H9 (cell line): ENCODE measurements around the gene GNAS-AS1. TPM values are rescaled to one million over a fixed set of nuclear protein-coding genes. Genes with fewer than 3 reads are reported as not detected.
A peak's percentile ranks its signal among the peaks of the same experiment; 100 is the strongest.

ENCODE experiments used
- DNase-seq: peaks from one replicate; pipeline ENCODE4 v3.0.0-alpha.2; 2017
- H2AFZ ChIP-seq: one replicate; pipeline ENCODE4 v1.6.1; 2013; ENCODE audit warnings: mild to moderate bottlenecking, low read length, control low read depth, moderate library complexity
- H2AK5ac ChIP-seq: 2 replicates; pipeline ENCODE4 v1.6.1; 2013; ENCODE audit warnings: low read length, control low read depth, mixed read lengths; ENCODE audit not compliant: insufficient read length
- H2BK120ac ChIP-seq: one replicate; pipeline ENCODE4 v1.6.1; 2013; ENCODE audit warnings: low read depth, mild to moderate bottlenecking, low read length, control low read depth, inconsistent platforms; ENCODE audit not compliant: poor library complexity, severe bottlenecking
- H2BK12ac ChIP-seq: 2 replicates; pipeline ENCODE4 v1.6.1; 2013; ENCODE audit warnings: low read length, control low read depth, mixed read lengths, low read depth; ENCODE audit not compliant: insufficient read length
- H2BK15ac ChIP-seq: 2 replicates; pipeline ENCODE4 v1.6.1; 2013; ENCODE audit warnings: low read depth, low read length, control low read depth
- H2BK20ac ChIP-seq: one replicate; pipeline ENCODE4 v1.6.1; 2013; ENCODE audit warnings: low read depth, mild to moderate bottlenecking, low read length, control low read depth, inconsistent platforms; ENCODE audit not compliant: poor library complexity, severe bottlenecking
- H2BK5ac ChIP-seq: 2 replicates; pipeline ENCODE4 v1.6.1; 2013; ENCODE audit warnings: low read length, control low read depth, mixed read lengths; ENCODE audit not compliant: insufficient read length
- H3K14ac ChIP-seq: 2 replicates; pipeline ENCODE4 v1.6.1; 2013; ENCODE audit warnings: low read length, control low read depth; ENCODE audit not compliant: insufficient read depth
- H3K18ac ChIP-seq: 2 replicates; pipeline ENCODE4 v1.6.1; 2013; ENCODE audit warnings: low read depth, mild to moderate bottlenecking, mixed read lengths, low read length, control low read depth; ENCODE audit not compliant: insufficient read length
- H3K23ac ChIP-seq: 2 replicates; pipeline ENCODE4 v1.6.1; 2013; ENCODE audit warnings: low read length, control low read depth, mixed read lengths, low read depth; ENCODE audit not compliant: insufficient read length
- H3K23me2 ChIP-seq: 2 replicates; pipeline ENCODE4 v1.6.1; 2013; ENCODE audit warnings: low read depth, mild to moderate bottlenecking, mixed read lengths, low read length, control low read depth; ENCODE audit not compliant: insufficient read length, poor library complexity, severe bottlenecking
- H3K27ac ChIP-seq: 2 replicates; pipeline ENCODE4 v1.5.1; 2013; ENCODE audit warnings: low read length, control low read depth, mixed read lengths, low read depth; ENCODE audit not compliant: insufficient read length
- H3K27me3 ChIP-seq: 2 replicates; pipeline ENCODE4 v1.6.1; 2013; ENCODE audit warnings: low read length, control low read depth, inconsistent platforms; ENCODE audit not compliant: insufficient read depth
- H3K4ac ChIP-seq: 2 replicates; pipeline ENCODE4 v1.6.1; 2013; ENCODE audit warnings: low read depth, mild to moderate bottlenecking, control low read depth, inconsistent platforms, low read length, moderate library complexity
- H3K4me1 ChIP-seq: 2 replicates; pipeline ENCODE4 v1.6.1; 2013; ENCODE audit warnings: low read length, control low read depth, inconsistent platforms; ENCODE audit not compliant: insufficient read depth
- H3K4me2 ChIP-seq: 2 replicates; pipeline ENCODE4 v1.6.1; 2013; ENCODE audit warnings: low read length, control low read depth, mixed read lengths; ENCODE audit not compliant: insufficient read length, insufficient read depth
- H3K56ac ChIP-seq: 2 replicates; pipeline ENCODE4 v1.6.1; 2013; ENCODE audit warnings: low read depth, mild to moderate bottlenecking, mixed read lengths, low read length, control low read depth; ENCODE audit not compliant: insufficient read length
- H3K79me1 ChIP-seq: 2 replicates; pipeline ENCODE4 v1.6.1; 2013; ENCODE audit warnings: low read depth, mild to moderate bottlenecking, moderate library complexity, low read length, control low read depth, inconsistent platforms; ENCODE audit not compliant: insufficient read depth, poor library complexity, severe bottlenecking
- H3K79me2 ChIP-seq: 2 replicates; pipeline ENCODE4 v1.6.1; 2013; ENCODE audit warnings: low read length, control low read depth, inconsistent platforms; ENCODE audit not compliant: insufficient read depth
- H3K9ac ChIP-seq: 2 replicates; pipeline ENCODE4 v1.6.1; 2013; ENCODE audit warnings: low read length, control low read depth, mixed read lengths; ENCODE audit not compliant: insufficient read length; ENCODE audit errors: extremely low read depth
- H3K9me3 ChIP-seq: one replicate; pipeline ENCODE4 v1.6.1; 2013; ENCODE audit warnings: low read depth, low read length, inconsistent platforms; ENCODE audit not compliant: control insufficient read depth
- H3T11ph ChIP-seq: one replicate; pipeline ENCODE4 v1.6.1; 2013; ENCODE audit warnings: mild to moderate bottlenecking, low read length, control low read depth, inconsistent platforms
- H4K20me1 ChIP-seq: one replicate; pipeline ENCODE4 v1.6.1; 2013; ENCODE audit not compliant: control insufficient read depth, insufficient read length, insufficient read depth
- H4K5ac ChIP-seq: 2 replicates; pipeline ENCODE4 v1.6.1; 2013; ENCODE audit warnings: low read depth, mild to moderate bottlenecking, mixed read lengths, low read length, control low read depth; ENCODE audit not compliant: insufficient read length
- H4K8ac ChIP-seq: replicated peaks from 2 replicates; pipeline ENCODE4 v1.6.1; 2013; ENCODE audit warnings: low read length, control low read depth, mixed read lengths, low read depth; ENCODE audit not compliant: insufficient read length
- H4K91ac ChIP-seq: 2 replicates; pipeline ENCODE4 v1.6.1; 2013; ENCODE audit warnings: low read depth, mild to moderate bottlenecking, moderate library complexity, mixed read lengths, low read length, control low read depth; ENCODE audit not compliant: insufficient read length
- H3K27ac Mint-ChIP-seq, 3 experiments: 2 replicates in 2 of 3; 3 replicates in 1 of 3; pipeline ENCODE4 v1.8.0; 2020 to 2021; ENCODE audit warnings: mixed read lengths in 3 of 3, mild to moderate bottlenecking in 1 of 3, moderate library complexity in 1 of 3
- H3K27me3 Mint-ChIP-seq: 2 replicates; pipeline ENCODE4 v1.8.0; 2021; ENCODE audit warnings: low read depth, mild to moderate bottlenecking, moderate library complexity, mixed read lengths
- H3K36me3 Mint-ChIP-seq, 3 experiments: 2 replicates in 2 of 3; 3 replicates in 1 of 3; pipeline ENCODE4 v1.8.0; 2020 to 2021; ENCODE audit warnings: low read depth in 3 of 3, mixed read lengths in 3 of 3; ENCODE audit not compliant: insufficient read depth in 1 of 3
- H3K4me1 Mint-ChIP-seq, 2 experiments: 2 replicates each; pipeline ENCODE4 v1.8.0; 2020; ENCODE audit warnings: mixed read lengths in 2 of 2
- H3K4me3 Mint-ChIP-seq, 2 experiments: 2 replicates in 1 of 2; 3 replicates in 1 of 2; pipeline ENCODE4 v1.8.0; 2020 to 2021; ENCODE audit warnings: mild to moderate bottlenecking in 2 of 2, mixed read lengths in 2 of 2, moderate library complexity in 1 of 2
- H3K9me3 Mint-ChIP-seq, 2 experiments: 2 replicates in 1 of 2; 3 replicates in 1 of 2; pipeline ENCODE4 v1.8.0; 2020; ENCODE audit warnings: mild to moderate bottlenecking in 2 of 2, mixed read lengths in 2 of 2, moderate library complexity in 1 of 2
- WGBS: extraction: QIAGEN DNeasy Blood & Tissue Kit; methylation state at CpG from one replicate; pipeline ENCODE4 v1.1.7; 2013; ENCODE audit warnings: missing lambda C conversion rate, low lambda C conversion rate, mixed read lengths; ENCODE audit not compliant: insufficient read length; ENCODE audit errors: extremely low coverage; 5-methylcytosine and 5-hydroxymethylcytosine counted together
- total RNA-seq: library from RNA; stranded (reverse); gene quantifications from 2 replicates; pipeline ENCODE4 v1.2.1, GENCODE V29; 2021
- TF ChIP-seq, protein P1 (sequence below): fragments of 200-600 bp; sonication (generic); conservative IDR thresholded peaks from 3 replicates; pipeline ENCODE4 v1.8.0; 2021; ENCODE audit warnings: antibody characterized with exemption, mild to moderate bottlenecking

Gene GNAS-AS1
- total RNA-seq, 1 experiment from 2014 or later: 11.3 TPM

DNA sequence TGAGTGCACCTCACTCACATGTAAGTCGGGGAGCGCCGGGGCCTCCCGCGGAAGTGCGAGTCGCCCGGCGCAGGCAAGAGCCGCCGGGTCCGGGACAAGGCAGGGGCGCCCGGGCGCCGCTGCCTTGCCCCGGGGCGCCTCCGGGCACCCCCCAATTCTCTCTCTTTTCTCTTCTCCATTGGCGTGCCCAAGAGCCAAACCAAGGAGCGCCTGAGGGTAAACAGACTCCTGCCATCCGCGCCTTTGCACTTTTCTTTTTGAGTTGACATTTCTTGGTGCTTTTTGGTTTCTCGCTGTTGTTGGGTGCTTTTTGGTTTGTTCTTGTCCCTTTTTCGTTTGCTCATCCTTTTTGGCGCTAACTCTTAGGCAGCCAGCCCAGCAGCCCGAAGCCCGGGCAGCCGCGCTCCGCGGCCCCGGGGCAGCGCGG lies 38.6 kb upstream of the GNAS-AS1 start:
- Histone ChIP-seq H2AK5ac (no peak overlapping the region), H3K18ac (no peak overlapping the region), H3T11ph (no peak overlapping the region), H2BK15ac (no peak overlapping the region), H3K4me1 (peaks cover 2% of the 10 kb centered on the region; the same call in 1 of the 2 replicates), H3K23ac (no peak overlapping the region), H4K91ac (no peak overlapping the region), H3K4ac (no peak overlapping the region), H2BK12ac (no peak overlapping the region), H3K4me2 (peak overlapping the region; percentile 71), H3K56ac (no peak overlapping the region), H3K9me3 (no peaks in the 10 kb centered on the region), H3K27ac (no peak overlapping the region), H2BK5ac (no peak overlapping the region), H3K27me3 (no peaks in the 10 kb centered on the region; the same call in 1 of the 2 replicates), H3K79me1 (no peaks in the 10 kb centered on the region), H3K79me2 (peaks cover 9% of the 10 kb centered on the region; the same call in 1 of the 2 replicates), H4K5ac (no peak overlapping the region), H4K8ac (no peak overlapping the region), H2AFZ (no peak overlapping the region), H2BK20ac (no peak overlapping the region), H4K20me1 (no peaks in the 10 kb centered on the region), H3K9ac (no peak overlapping the region), H3K23me2 (peaks cover 6% of the 10 kb centered on the region), H3K14ac (no peak overlapping the region; the same call in 1 of the 2 replicates), H2BK120ac (no peak overlapping the region)
- DNase-seq: no peak
- Mint-ChIP-seq H3K4me1 (peaks cover 22 to 26% of the 10 kb centered on the region in 2 experiments), H3K36me3 (peaks cover 10 to 32% (median 12%) of the 10 kb centered on the region in 3 experiments), H3K27ac (peak overlapping the region in 1 of 3 experiments; percentile 60; a peak in 1 of 7 replicates), H3K9me3 (peaks cover 2 to 7% of the 10 kb centered on the region in 2 experiments; a peak in 4 of 5 replicates), H3K4me3 (peak overlapping the region; percentile 77 to 83), H3K27me3 (no peaks in the 10 kb centered on the region; the same call in 1 of the 2 replicates)
- TF ChIP-seq, protein P1, sequence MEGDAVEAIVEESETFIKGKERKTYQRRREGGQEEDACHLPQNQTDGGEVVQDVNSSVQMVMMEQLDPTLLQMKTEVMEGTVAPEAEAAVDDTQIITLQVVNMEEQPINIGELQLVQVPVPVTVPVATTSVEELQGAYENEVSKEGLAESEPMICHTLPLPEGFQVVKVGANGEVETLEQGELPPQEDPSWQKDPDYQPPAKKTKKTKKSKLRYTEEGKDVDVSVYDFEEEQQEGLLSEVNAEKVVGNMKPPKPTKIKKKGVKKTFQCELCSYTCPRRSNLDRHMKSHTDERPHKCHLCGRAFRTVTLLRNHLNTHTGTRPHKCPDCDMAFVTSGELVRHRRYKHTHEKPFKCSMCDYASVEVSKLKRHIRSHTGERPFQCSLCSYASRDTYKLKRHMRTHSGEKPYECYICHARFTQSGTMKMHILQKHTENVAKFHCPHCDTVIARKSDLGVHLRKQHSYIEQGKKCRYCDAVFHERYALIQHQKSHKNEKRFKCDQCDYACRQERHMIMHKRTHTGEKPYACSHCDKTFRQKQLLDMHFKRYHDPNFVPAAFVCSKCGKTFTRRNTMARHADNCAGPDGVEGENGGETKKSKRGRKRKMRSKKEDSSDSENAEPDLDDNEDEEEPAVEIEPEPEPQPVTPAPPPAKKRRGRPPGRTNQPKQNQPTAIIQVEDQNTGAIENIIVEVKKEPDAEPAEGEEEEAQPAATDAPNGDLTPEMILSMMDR: no peak
- WGBS: no CpG with 5 or more reads among the region's 35 CpGs
